PC-9 (cell line): ENCODE measurements around the gene KRT73.

Source experiments
- EZH2 ChIP-seq: fragments of 200-600 bp; sonication (generic); IDR thresholded peaks from 2 replicates; pipeline ENCODE4 v1.8.0; 2017; ENCODE audit warnings: antibody characterized with exemption, low read depth
- TF ChIP-seq, protein P1 (sequence below): fragments of 200-600 bp; sonication (generic); conservative IDR thresholded peaks from 2 replicates; pipeline ENCODE4 v1.6.1; 2017; ENCODE audit warnings: mixed run types, antibody characterized with exemption, mild to moderate bottlenecking, moderate library complexity

DNA sequence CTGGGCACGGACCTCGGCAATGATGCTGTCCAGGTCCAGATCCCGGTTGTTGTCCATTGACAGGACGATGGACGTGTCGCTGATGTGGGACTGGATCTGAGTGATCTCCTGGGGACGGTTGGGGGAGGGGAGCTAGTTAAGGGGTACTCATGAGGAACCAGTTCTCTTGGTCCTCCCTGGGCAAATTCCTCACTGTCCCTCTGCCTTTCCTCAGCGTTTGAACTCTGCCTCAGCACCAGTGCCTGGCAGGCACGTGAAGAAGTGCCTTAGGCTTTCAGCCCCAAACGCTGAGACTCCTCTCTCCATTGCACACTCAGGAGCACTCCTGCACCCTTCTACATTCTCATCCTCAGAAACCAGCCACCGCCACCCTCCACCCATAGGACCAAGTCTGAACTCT, 26.8 kb downstream of the KRT73 start:
- TF ChIP-seq, protein P1, sequence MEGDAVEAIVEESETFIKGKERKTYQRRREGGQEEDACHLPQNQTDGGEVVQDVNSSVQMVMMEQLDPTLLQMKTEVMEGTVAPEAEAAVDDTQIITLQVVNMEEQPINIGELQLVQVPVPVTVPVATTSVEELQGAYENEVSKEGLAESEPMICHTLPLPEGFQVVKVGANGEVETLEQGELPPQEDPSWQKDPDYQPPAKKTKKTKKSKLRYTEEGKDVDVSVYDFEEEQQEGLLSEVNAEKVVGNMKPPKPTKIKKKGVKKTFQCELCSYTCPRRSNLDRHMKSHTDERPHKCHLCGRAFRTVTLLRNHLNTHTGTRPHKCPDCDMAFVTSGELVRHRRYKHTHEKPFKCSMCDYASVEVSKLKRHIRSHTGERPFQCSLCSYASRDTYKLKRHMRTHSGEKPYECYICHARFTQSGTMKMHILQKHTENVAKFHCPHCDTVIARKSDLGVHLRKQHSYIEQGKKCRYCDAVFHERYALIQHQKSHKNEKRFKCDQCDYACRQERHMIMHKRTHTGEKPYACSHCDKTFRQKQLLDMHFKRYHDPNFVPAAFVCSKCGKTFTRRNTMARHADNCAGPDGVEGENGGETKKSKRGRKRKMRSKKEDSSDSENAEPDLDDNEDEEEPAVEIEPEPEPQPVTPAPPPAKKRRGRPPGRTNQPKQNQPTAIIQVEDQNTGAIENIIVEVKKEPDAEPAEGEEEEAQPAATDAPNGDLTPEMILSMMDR, result no peak
- no peak for TF ChIP-seq EZH2
